IPS-15b (cell line): ENCODE results near the gene UBE2M.

Source experiments
- H3K27me3 ChIP-seq: one replicate; pipeline ENCODE4 v1.6.1; 2013; ENCODE audit warnings: low read length; ENCODE audit not compliant: control insufficient read depth, insufficient read depth
- H3K36me3 ChIP-seq: one replicate; pipeline ENCODE4 v1.6.1; 2013; ENCODE audit warnings: low read length; ENCODE audit not compliant: control insufficient read depth, insufficient read depth
- H3K4me1 ChIP-seq: one replicate; pipeline ENCODE4 v1.6.1; 2013; ENCODE audit warnings: mild to moderate bottlenecking, low read length; ENCODE audit not compliant: control insufficient read depth, insufficient read depth
- H3K4me3 ChIP-seq: one replicate; pipeline ENCODE4 v1.5.1; 2013; ENCODE audit warnings: low read depth, low read length
- H3K9ac ChIP-seq: one replicate; pipeline ENCODE4 v1.6.1; 2013; ENCODE audit warnings: low read depth, mild to moderate bottlenecking, low read length
- H3K9me3 ChIP-seq: one replicate; pipeline ENCODE4 v1.6.1; 2013; ENCODE audit warnings: mild to moderate bottlenecking, low read length; ENCODE audit not compliant: control insufficient read depth, insufficient read depth

The UBE2M gene

DNA sequence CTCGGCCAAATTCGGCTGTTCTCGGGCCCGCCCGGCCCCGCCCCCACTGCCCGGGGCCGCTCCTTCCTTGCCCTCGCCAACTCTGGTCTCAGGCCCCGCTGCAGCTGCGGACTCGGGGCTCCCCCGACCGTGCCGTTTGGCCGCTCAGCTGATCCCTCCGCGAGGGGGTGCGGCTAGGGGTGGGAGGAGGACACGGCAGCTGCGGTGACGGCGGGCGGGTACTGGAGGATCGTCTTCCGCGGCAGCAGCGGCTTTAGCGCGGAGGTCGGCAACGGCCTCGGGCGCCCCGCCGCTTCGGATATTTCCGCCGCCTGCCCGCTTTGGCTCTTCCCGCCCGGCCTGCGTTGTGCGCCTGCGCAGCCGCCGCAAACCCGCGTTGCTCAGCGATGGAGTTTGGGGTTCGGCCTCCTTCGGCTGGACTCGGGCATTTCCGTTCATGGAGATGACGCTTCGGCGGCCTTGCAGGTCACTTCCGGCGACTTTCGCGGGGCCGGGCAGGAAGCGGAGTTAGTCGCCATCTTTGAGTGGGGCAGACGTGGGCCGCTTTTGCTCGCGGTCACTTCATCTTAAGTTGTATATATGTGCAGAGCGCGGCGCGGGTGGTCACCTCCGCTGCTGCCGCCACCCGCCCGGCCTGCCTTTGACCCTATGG lies 338 bp upstream of the UBE2M start:
- H3K4me1 ChIP-seq: peaks cover 9% of the 10 kb centered on the region
- H3K4me3 ChIP-seq: peak overlapping the region; percentile 99
- H3K9ac ChIP-seq: peak overlapping the region; percentile 96
- H3K36me3 ChIP-seq: peaks cover 12% of the 10 kb centered on the region
- H3K27me3 ChIP-seq: peaks cover 31% of the 10 kb centered on the region
- H3K9me3 ChIP-seq: no peaks in the 10 kb centered on the region

DNA sequence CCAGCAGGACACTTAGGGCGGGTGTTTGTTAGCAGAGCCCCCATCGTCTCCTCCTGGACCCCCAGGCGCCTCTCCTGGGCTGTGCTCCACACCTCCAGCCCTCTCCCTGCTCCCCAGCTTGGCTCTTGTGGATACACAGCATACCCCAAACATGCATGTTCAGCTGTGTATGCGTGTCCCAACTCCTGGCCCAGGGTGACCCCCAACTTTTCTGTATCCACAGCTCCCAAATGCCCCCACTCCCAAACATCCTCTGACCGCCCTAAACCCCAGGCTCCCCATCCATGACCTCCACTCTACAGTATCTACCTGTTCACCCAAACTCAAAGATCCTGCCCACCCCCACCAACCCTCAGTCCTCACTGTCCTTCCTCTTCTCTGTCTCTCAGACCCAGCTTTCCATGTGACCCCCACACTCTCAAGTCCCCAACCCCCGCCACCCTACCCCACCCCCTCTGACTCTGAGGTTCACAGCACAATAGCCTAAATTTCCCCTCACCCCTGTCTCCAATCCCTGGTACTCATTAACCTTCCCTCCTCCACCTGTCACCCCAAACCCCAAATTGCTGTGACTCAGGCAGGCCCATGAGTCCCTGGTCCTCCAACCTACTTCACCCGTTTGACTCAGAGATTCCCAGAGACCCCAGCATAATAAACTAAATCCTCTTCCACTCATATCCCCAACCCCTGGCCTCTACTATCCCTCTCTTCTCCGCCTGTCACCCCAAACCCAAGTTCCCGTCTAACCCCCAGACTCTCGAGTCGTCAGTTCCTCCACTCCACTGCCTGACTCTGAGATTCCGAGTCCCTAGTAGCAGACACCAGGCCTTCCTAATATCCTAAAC lies 968 bp downstream of the UBE2M start:
- peaks cover 22% of the 10 kb centered on the region for H3K27me3 ChIP-seq
- H3K9me3 ChIP-seq: no peaks in the 10 kb centered on the region
- H3K9ac ChIP-seq: peak overlapping the region; percentile 85
- peak overlapping the region; percentile 91 for H3K4me3 ChIP-seq
- H3K4me1 ChIP-seq: peaks cover 8% of the 10 kb centered on the region
- peaks cover 12% of the 10 kb centered on the region for H3K36me3 ChIP-seq

DNA sequence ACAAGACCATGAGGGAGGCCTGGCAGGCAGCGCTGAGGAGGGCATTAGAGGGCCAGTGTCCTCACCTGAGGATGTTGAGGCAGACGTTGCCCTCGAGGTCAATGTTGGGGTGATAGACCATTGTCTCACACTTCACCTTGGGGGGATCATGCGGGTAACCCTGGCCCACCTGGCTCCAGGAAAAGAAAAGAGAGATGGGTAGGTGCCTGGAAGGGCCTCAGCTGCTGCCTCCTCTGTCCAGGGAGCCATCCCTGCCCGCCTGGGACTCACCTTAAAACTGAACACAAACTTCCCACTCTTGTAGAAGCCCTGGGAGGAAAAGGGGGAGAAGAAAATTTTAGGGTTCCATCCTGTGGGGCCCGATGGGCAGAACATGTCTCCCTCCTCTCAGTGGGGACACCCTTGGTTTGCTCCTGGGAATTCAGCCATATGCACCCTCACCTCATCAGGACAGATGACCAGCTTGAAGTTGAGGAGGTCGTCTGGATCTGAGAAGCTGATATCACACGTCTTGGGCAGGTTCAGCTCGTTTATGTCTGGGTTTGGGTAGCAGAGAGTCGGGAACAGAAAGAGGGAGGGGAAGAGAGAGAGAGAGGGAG lies 1.7 kb downstream of the UBE2M start:
- Histone ChIP-seq H3K9ac (peak overlapping the region; percentile 47), H3K9me3 (no peaks in the 10 kb centered on the region), H3K4me1 (peaks cover 8% of the 10 kb centered on the region), H3K4me3 (peak overlapping the region; percentile 91), H3K27me3 (peaks cover 15% of the 10 kb centered on the region), H3K36me3 (peaks cover 18% of the 10 kb centered on the region)

DNA sequence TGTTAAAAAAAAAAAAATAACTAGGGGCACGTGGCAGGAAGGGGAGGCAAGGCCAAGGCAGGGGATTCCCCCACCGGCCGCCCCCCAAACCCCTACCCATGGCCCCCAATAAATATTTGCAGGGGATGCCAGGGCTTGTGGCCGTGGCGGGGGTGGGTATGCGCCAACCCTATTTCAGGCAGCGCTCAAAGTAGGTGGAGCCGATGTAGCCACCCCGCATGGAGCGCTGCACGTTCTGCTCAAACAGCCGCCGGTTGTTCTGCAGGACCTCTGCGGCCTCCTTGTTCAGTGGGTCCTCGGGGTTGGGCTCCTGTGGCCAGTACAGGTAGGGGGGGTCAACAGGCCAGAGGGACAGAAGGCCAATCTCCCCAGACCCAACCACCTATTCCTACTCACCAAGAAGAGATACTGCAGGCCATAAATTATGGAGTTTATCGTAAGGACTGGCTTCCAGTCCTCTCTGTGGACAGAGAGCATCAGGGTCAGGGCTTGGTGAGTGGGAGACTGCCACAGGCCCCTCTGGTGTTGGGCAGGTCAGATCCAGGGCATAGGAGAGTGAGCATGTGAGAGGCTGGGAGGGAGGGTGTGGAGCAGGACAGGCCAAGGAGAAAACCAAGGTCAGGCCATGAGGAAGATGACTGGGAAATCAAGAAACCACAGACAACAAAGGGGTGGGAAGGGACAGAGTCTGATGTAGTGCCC lies 2.3 kb downstream of the UBE2M start:
- no peak overlapping the region for H3K9ac ChIP-seq

DNA sequence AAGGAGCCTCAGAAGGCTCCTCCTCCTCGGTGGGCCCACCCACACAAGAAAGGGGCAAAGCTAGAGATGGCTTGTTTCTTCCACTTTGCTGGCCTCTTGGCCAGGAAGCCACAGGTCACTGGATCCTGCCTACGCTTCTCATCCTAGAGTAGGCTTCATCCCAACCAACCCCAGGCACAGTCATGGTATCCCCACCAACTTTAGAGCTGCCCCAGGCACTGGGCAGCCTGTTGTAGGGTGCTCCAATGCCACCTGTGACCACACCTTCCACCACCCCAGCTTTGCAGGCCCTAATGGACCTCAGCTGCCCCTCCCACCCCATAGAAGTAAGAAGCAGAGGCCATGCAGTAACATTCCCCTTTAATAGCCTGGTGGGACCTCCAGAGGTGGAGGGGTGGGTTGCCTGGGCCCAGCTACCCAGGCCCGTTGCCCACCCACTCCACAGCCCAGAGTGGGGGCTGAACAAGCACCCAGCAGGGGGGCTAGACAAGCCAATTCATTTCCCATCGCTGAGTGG lies 3.0 kb downstream of the UBE2M start:
- Histone ChIP-seq H3K27me3 (peaks cover 2% of the 10 kb centered on the region), H3K4me1 (peaks cover 8% of the 10 kb centered on the region), H3K9ac (peak overlapping the region; percentile 77), H3K9me3 (no peaks in the 10 kb centered on the region), H3K4me3 (peak overlapping the region; percentile 51), H3K36me3 (peaks cover 31% of the 10 kb centered on the region)

More for the DNA sequence above, 2.3 kb downstream of the UBE2M start:
- H3K27me3 ChIP-seq: peaks cover 9% of the 10 kb centered on the region
- peaks cover 24% of the 10 kb centered on the region for H3K36me3 ChIP-seq
- peaks cover 8% of the 10 kb centered on the region for H3K4me1 ChIP-seq
- H3K9me3 ChIP-seq: no peaks in the 10 kb centered on the region
- no peak overlapping the region for H3K4me3 ChIP-seq

DNA sequence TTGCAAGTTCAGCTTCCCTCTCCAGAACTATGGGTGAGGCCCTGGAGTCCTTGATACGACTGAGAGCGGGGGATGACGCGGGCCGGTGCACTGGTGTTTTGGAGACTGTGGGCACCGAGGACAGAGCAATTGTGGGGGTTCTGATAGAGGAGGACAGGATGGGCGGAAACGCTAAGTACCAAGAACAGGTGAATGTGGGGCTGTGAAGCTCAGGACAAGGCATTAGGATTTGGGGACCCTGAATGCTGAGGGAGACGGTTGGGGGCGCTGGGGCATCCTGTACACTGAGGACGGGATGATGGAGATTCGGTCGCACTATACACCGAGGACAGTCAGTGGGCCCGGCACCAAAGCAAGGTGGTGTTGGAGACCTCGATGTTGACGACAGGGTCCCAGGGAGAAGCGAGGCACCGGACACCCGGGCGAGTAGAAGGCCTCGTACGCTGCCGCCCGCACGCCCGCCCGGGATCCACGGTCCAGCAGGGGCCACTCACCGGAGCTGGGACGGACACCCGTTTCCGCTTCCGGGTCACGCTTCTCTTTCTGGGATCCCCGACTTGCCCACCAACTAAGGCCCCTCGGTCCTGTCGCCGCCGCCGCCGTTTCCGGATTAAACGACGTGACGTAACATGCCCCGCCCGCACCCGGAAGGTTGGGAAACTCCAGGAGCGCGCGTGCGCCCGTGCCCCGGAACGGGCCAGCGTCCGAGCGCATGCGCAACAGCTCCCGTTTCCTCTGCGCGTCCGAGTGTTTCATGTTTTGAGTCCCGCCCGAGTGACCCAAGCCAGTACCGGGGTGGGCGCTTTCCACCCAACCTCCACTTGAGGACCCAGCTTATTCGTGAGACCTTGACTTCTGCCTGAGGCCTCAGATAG lies 3.7 kb downstream of the UBE2M start, which contains the start of gene CHMP2A:
CHMP2A (minus strand) TSS at position 612 of the 875 bp plus-strand sequence. CDS start 893 bp downstream, outside the sequence.
- H3K9ac ChIP-seq: peak within 1 kb of the TSS; percentile 97
- no peaks in the 10 kb centered on the region for H3K27me3 ChIP-seq
- H3K9me3 ChIP-seq: no peaks in the 10 kb centered on the region
- peak within 1 kb of the TSS; percentile 97 for H3K4me3 ChIP-seq
- H3K36me3 ChIP-seq: peaks cover 38% of the 10 kb centered on the region
- H3K4me1 ChIP-seq: peaks cover 4% of the 10 kb centered on the region

DNA sequence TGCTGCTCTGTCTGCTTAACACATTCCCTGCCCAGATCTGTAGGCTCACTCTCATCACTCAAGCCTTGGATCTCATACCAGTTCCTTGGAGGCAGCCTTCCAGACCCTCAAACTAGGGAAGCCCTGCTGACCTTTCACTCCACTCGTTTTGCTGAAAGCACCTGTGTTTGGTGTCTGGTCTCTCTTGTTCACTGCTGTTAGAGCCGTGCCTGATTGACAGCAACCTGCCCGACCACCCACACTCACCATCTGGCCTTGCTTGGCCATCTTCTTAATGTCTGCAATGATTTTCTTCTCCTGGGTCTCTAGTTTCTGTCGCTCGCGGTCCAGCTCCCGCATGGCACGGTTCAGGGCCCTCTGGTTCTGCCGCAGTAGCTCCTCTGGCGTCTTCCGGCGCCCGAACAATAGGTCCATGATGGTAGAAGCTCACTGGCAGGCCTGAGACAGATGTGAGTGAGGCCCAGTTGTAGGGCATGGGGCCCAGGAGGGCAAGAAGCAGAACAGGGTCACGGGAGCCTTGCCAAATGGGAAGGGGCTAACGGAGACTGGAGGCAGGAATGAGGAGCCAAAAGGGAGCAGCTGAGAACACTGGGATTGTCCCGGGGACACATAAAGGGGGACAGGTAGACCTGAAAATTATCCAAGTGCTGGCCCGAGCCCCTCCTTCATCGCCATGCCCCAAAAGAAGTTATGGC lies 4.5 kb downstream of the UBE2M start:
- Histone ChIP-seq H3K4me3 (peak overlapping the region; percentile 97), H3K27me3 (no peaks in the 10 kb centered on the region), H3K4me1 (peaks cover 4% of the 10 kb centered on the region), H3K9me3 (no peaks in the 10 kb centered on the region), H3K9ac (peak overlapping the region; percentile 97), H3K36me3 (peaks cover 46% of the 10 kb centered on the region)

DNA sequence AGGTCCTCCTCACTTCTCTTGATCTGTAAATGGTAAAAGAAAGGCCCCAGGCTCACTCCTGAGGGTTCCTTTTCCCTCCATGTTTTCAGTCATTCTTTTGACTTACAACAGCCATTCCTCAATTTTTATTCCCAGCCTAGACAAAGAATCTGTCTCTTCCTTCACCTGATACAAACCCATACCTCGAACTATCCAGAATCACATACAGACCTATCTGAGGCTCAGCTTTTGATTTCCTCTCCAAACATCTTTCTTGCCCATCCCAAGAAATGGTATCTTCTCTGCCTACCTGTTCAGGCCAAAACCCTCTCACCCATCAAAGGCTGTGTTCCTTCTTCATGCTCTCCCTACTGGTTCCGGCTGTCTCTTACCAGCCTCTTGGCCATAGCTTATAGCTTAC lies 5.8 kb downstream of the UBE2M start:
- Histone ChIP-seq H3K27me3 (no peaks in the 10 kb centered on the region), H3K36me3 (peaks cover 59% of the 10 kb centered on the region), H3K9me3 (no peaks in the 10 kb centered on the region), H3K4me3 (no peak overlapping the region), H3K4me1 (peaks cover 4% of the 10 kb centered on the region), H3K9ac (no peak overlapping the region)

DNA sequence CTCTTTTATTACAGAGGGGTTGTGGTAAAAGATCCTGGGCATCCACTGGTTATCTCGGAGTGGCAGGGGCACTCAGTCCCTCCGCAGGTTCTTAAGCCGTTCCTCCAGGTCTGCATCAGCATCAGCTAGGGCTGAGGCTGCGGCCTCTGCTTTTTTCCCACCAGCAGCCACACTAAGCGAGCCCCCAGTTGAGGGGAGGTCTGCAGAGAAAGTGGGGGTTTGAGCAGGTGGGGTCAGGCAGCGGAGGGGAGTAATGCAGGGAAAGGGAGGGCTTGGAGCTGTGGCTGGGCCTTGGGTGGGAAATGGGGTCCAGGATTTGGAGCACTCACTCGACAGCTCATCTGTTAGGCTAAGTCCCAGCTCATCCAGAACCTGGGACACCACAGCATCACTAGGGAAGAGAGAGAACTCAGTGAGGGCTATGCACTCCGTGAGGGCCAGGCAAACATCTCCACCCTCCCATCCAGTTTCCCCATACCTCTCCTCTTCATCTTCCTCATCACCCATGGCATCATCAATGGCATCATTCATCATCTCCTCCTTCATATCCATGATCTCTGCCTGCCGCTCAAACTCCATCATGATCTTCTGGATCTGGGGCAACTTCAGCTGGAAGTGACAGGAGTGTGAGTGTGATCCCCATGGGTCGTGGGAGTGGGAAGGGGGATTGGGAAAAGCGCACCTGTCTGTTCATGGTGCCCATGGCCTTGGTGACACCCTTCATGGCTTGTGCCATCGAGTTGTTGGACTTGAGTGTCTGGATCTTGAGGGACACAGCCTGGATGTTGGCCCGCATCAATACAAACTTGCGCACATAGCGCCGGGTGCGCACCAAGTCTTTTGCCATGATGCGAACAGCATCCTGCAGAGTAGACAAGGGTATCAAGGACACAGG lies 6.6 kb downstream of the UBE2M start:
- H3K4me1 ChIP-seq: peaks cover 4% of the 10 kb centered on the region
- peaks cover 63% of the 10 kb centered on the region for H3K36me3 ChIP-seq

More for the DNA sequence above, 6.6 kb downstream of the UBE2M start:
- no peaks in the 10 kb centered on the region for H3K9me3 ChIP-seq
- H3K9ac ChIP-seq: no peak overlapping the region
- H3K4me3 ChIP-seq: no peak overlapping the region
- H3K27me3 ChIP-seq: no peaks in the 10 kb centered on the region
